ENCODE results near the gene LTBP3.

- no peak for TF ChIP-seq CTCF (conservative IDR thresholded peaks at IDR 0.05; ENCODE audit: low read depth, low read length)
- no peak for TF ChIP-seq EZH2 (IDR thresholded peaks at IDR 0.05; ENCODE audit: borderline replicate concordance, low read depth, low read length, poor library complexity, severe bottlenecking)
These were observed 54.0 kb downstream of the LTBP3 start for GRCh38 chr11:65503949-65504673.
